CD8-positive, alpha-beta memory T cell (primary cell): ENCODE data around the gene SRD5A1. TPM values are rescaled to one million over a fixed set of nuclear protein-coding genes. Genes with fewer than 3 reads are reported as not detected.
A peak's percentile ranks its signal among the peaks of the same experiment; 100 is the strongest.

Experiments
- CTCF ChIA-PET: fragments of 350-600 bp; sonication (Branson Sonifier 250); formaldehyde crosslinking; loops from one replicate; lab custom pipeline; 2021; ENCODE audit warnings: antibody characterized with exemption; lab: Charles Lee
- POLR2A ChIA-PET: fragments of 350-600 bp; sonication (Branson Sonifier 250); formaldehyde crosslinking; loops from one replicate; lab custom pipeline; 2021; ENCODE audit warnings: antibody characterized with exemption; lab: Charles Lee
- DNase-seq, 5 donors: peaks; one replicate each; pipeline versions ENCODE4 v3.0.0 to v3.0.0-alpha.2; 2020 to 2022; ENCODE audit warnings: mixed read lengths in 1 of 5
- H3K27ac ChIP-seq: one replicate; pipeline ENCODE4 v1.7.0; 2013; ENCODE audit warnings: low read depth, mild to moderate bottlenecking, low read length, moderate library complexity
- H3K27me3 ChIP-seq: 2 replicates; pipeline ENCODE4 v1.7.0; 2013; ENCODE audit warnings: low read length, mild to moderate bottlenecking; ENCODE audit not compliant: insufficient read depth, poor library complexity, severe bottlenecking
- H3K36me3 ChIP-seq: 2 replicates; pipeline ENCODE4 v1.7.0; 2013; ENCODE audit warnings: mild to moderate bottlenecking, low read length, moderate library complexity; ENCODE audit not compliant: insufficient read depth
- H3K4me1 ChIP-seq: 2 replicates; pipeline ENCODE4 v1.7.0; 2013; ENCODE audit warnings: mild to moderate bottlenecking, low read length, moderate library complexity; ENCODE audit not compliant: insufficient read depth
- H3K4me3 ChIP-seq: 2 replicates; pipeline ENCODE4 v1.7.0; 2013; ENCODE audit warnings: mild to moderate bottlenecking, low read length
- H3K9me3 ChIP-seq: 2 replicates; pipeline ENCODE4 v1.7.0; 2013; ENCODE audit warnings: mild to moderate bottlenecking, low read length
- H3K27ac Mint-ChIP-seq, 8 donors: one replicate each; pipeline ENCODE4 v1.8.0; 2020 to 2021; ENCODE audit warnings: mixed read lengths in 8 of 8, mild to moderate bottlenecking in 6 of 8, inconsistent platforms in 3 of 8, moderate library complexity in 3 of 8
- H3K27me3 Mint-ChIP-seq, 2 donors: one replicate each; pipeline ENCODE4 v1.8.0; 2020 to 2021; ENCODE audit warnings: mixed read lengths in 2 of 2, mild to moderate bottlenecking in 1 of 2, moderate library complexity in 1 of 2
- H3K36me3 Mint-ChIP-seq, 3 donors: one replicate each; pipeline ENCODE4 v1.8.0; 2020 to 2021; ENCODE audit warnings: mixed read lengths in 3 of 3, inconsistent platforms in 1 of 3, mild to moderate bottlenecking in 1 of 3
- H3K4me1 Mint-ChIP-seq, 3 donors: one replicate each; pipeline ENCODE4 v1.8.0; 2020 to 2021; ENCODE audit warnings: mixed read lengths in 3 of 3, inconsistent platforms in 1 of 3, mild to moderate bottlenecking in 1 of 3
- H3K4me3 Mint-ChIP-seq, 7 donors: one replicate each; pipeline ENCODE4 v1.8.0; 2020 to 2021; ENCODE audit warnings: mixed read lengths in 7 of 7, mild to moderate bottlenecking in 6 of 7, moderate library complexity in 4 of 7, inconsistent platforms in 2 of 7
- H3K9me3 Mint-ChIP-seq, 5 donors: one replicate each; pipeline ENCODE4 v1.8.0; 2020 to 2022; ENCODE audit warnings: mixed read lengths in 5 of 5, mild to moderate bottlenecking in 3 of 5, moderate library complexity in 2 of 5, inconsistent platforms in 1 of 5
- polyA plus RNA-seq: library from polyadenylated mRNA; unstranded; fragments of 300-500 nt; fragmentation: Illumina TruSeq; gene quantifications from one replicate; pipeline ENCODE4 v1.2.3, GENCODE V29; 2021
- total RNA-seq, 2 experiments: library from RNA; stranded (reverse); gene quantifications; one replicate each; pipeline ENCODE4 v1.2.3, GENCODE V29; 2021

The SRD5A1 gene
- total and polyA plus RNA-seq, 3 experiments from 2014 or later, result 7.2 to 17.1 (median 16.2) TPM

- POLR2A ChIA-PET, result no interaction called here
- Mint-ChIP-seq H3K27ac (no peak overlapping the region), H3K4me1 (no peaks in the 10 kb centered on the region), H3K9me3 (no peaks in the 10 kb centered on the region), H3K27me3 (peaks cover 11 to 25% of the 10 kb centered on the region in 2 donors), H3K4me3 (no peak overlapping the region), H3K36me3 (no peaks in the 10 kb centered on the region)
- H3K4me3 ChIP-seq, result no peak overlapping the region
- no peaks in the 10 kb centered on the region for H3K9me3 ChIP-seq
- H3K36me3 ChIP-seq, result no peaks in the 10 kb centered on the region
- no peak overlapping the region for H3K27ac ChIP-seq
- H3K27me3 ChIP-seq, result peaks cover 6% of the 10 kb centered on the region
- H3K4me1 ChIP-seq, result no peaks in the 10 kb centered on the region
- CTCF ChIA-PET, result no interaction called here
- DNase-seq, result no peak
Observed at GRCh38 chr5:6704361-6704851, 71.2 kb downstream of the SRD5A1 start.

- Mint-ChIP-seq H3K9me3 (no peaks in the 10 kb centered on the region), H3K27ac (peak overlapping the region in 1 of 8 donors; percentile 58), H3K27me3 (peaks cover 11 to 19% of the 10 kb centered on the region in 2 donors), H3K4me1 (no peaks in the 10 kb centered on the region), H3K4me3 (peak overlapping the region in 1 of 7 donors; percentile 34), H3K36me3 (no peaks in the 10 kb centered on the region)
- Histone ChIP-seq H3K27ac (no peak overlapping the region), H3K36me3 (no peaks in the 10 kb centered on the region), H3K27me3 (peaks cover 4% of the 10 kb centered on the region), H3K4me3 (no peak overlapping the region), H3K4me1 (no peaks in the 10 kb centered on the region), H3K9me3 (no peaks in the 10 kb centered on the region)
- POLR2A ChIA-PET, result no interaction called here
- CTCF ChIA-PET, result no interaction called here
- no peak for DNase-seq
Observed at GRCh38 chr5:6705088-6705487, 71.8 kb downstream of the SRD5A1 start.

- POLR2A ChIA-PET, result no interaction called here
- Histone ChIP-seq H3K27me3 (no peaks in the 10 kb centered on the region), H3K4me1 (no peaks in the 10 kb centered on the region), H3K4me3 (no peak overlapping the region), H3K27ac (no peak overlapping the region), H3K9me3 (no peaks in the 10 kb centered on the region), H3K36me3 (no peaks in the 10 kb centered on the region)
- CTCF ChIA-PET, result no interaction called here
- Mint-ChIP-seq H3K27ac (no peak overlapping the region), H3K9me3 (no peaks in the 10 kb centered on the region), H3K36me3 (no peaks in the 10 kb centered on the region), H3K4me3 (no peak overlapping the region), H3K4me1 (no peaks in the 10 kb centered on the region), H3K27me3 (peaks cover 10% of the 10 kb centered on the region in 2 donors)
- no peak for DNase-seq
Observed at GRCh38 chr5:6705959-6706358, 72.7 kb downstream of the SRD5A1 start.

GRCh38 chr5:6707852-6708251, 74.6 kb downstream of the SRD5A1 start:
- CTCF ChIA-PET, result no interaction called here
- H3K4me1 Mint-ChIP-seq, result peaks cover 6 to 11% (median 11%) of the 10 kb centered on the region in 3 donors
- no peaks in the 10 kb centered on the region for H3K9me3 Mint-ChIP-seq
- H3K27ac Mint-ChIP-seq, result no peak overlapping the region
- Histone ChIP-seq H3K9me3 (no peaks in the 10 kb centered on the region), H3K4me3 (no peak overlapping the region), H3K27ac (no peak overlapping the region), H3K4me1 (peaks cover 3% of the 10 kb centered on the region), H3K36me3 (no peaks in the 10 kb centered on the region), H3K27me3 (no peaks in the 10 kb centered on the region)
- DNase-seq, result no peak
- peaks cover 0 to 3% (median 0%) of the 10 kb centered on the region in 3 donors for H3K36me3 Mint-ChIP-seq
- peaks cover 0 to 3% of the 10 kb centered on the region in 2 donors for H3K27me3 Mint-ChIP-seq
- POLR2A ChIA-PET, result no interaction called here
- H3K4me3 Mint-ChIP-seq, result peak overlapping the region in 1 of 7 donors; percentile 17

DNA sequence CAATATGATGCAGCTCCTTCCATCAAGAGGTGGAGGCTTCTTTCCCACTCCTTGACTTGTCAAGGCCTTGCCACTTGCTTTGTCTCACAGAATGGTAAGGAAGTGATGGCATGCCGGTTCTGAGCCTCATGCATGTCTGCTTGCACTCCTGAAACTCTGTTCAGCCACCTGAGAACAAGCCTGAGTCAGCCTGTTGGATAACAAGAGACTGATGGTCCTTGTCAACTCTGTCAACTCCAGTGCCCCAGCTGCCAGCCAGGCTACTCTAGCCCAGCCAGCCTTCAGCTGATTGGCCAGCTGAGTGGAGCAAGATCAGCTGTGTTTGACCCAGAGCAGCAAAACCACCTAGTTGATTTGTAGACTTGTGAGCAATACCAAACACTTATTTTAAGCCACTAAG, 75.6 kb downstream of the SRD5A1 start:
- ChIA-PET CTCF (no interaction called here), POLR2A (no interaction called here)
- peaks cover 0 to 3% of the 10 kb centered on the region in 2 donors for H3K27me3 Mint-ChIP-seq
- no peaks in the 10 kb centered on the region for H3K9me3 ChIP-seq
- H3K36me3 Mint-ChIP-seq, result peaks cover 0 to 5% (median 0%) of the 10 kb centered on the region in 3 donors
- peaks cover 3% of the 10 kb centered on the region for H3K4me1 ChIP-seq
- no peak overlapping the region for H3K27ac ChIP-seq
- no peak for DNase-seq
- no peak overlapping the region for H3K27ac Mint-ChIP-seq
- no peaks in the 10 kb centered on the region for H3K36me3 ChIP-seq
- no peaks in the 10 kb centered on the region for H3K9me3 Mint-ChIP-seq
- no peaks in the 10 kb centered on the region for H3K27me3 ChIP-seq
- no peak overlapping the region for H3K4me3 ChIP-seq
- peak overlapping the region in 1 of 7 donors; percentile 27 for H3K4me3 Mint-ChIP-seq
- peaks cover 6 to 11% (median 11%) of the 10 kb centered on the region in 3 donors for H3K4me1 Mint-ChIP-seq

DNA sequence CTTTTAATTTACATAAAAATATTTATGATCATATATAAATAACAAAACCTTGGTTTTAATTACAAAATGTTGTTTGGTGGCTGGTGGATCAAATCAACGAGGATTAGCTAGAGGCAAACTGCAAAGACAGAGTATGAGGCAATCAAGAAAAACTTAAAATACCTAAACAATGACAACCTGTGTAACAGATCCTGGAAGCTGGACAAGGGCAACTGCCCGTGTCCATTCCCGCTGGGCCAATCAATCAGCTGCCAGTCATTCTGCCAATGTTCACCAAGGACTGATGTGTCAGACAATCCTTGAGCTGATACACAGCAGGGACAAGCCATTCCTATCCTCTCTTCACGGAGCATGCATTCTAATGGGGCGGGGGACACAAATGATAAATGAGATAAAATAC, 76.8 kb downstream of the SRD5A1 start:
- H3K4me3 Mint-ChIP-seq, result peak overlapping the region in 2 of 7 donors; percentile 42 to 98

GRCh38 chr5:6710551-6711318, 77.5 kb downstream of the SRD5A1 start:
- CTCF ChIA-PET, result no interaction called here

More for the DNA sequence above, 76.8 kb downstream of the SRD5A1 start:
- Mint-ChIP-seq H3K36me3 (peaks cover 0 to 8% (median 0%) of the 10 kb centered on the region in 3 donors), H3K27me3 (no peaks in the 10 kb centered on the region), H3K27ac (peak overlapping the region in 2 of 8 donors; percentile 57 to 94), H3K4me1 (peaks cover 10 to 15% (median 15%) of the 10 kb centered on the region in 3 donors), H3K9me3 (no peaks in the 10 kb centered on the region)
- no peaks in the 10 kb centered on the region for H3K27me3 ChIP-seq
- H3K9me3 ChIP-seq, result no peaks in the 10 kb centered on the region
- no peak overlapping the region for H3K4me3 ChIP-seq
- no peak overlapping the region for H3K27ac ChIP-seq
- peaks cover 4% of the 10 kb centered on the region for H3K4me1 ChIP-seq
- ChIA-PET POLR2A (no interaction called here), CTCF (no interaction called here)
- DNase-seq, result no peak
- H3K36me3 ChIP-seq, result no peaks in the 10 kb centered on the region

More at GRCh38 chr5:6710551-6711318, 77.5 kb downstream of the SRD5A1 start:
- DNase-seq, result no peak
- Mint-ChIP-seq H3K4me3 (peak overlapping the region in 6 of 7 donors; percentile 54 to 98 (median 84)), H3K27me3 (no peaks in the 10 kb centered on the region), H3K36me3 (peaks cover 0 to 12% (median 0%) of the 10 kb centered on the region in 3 donors), H3K27ac (peak overlapping the region in 4 of 8 donors; percentile 37 to 94 (median 60)), H3K9me3 (no peaks in the 10 kb centered on the region), H3K4me1 (peaks cover 16 to 22% (median 22%) of the 10 kb centered on the region in 3 donors)
- POLR2A ChIA-PET, result interaction anchor here (2.8 kb wide), 1 partner anchor 78 kb away, joined by 20 read pairs; the partner anchor contains the start of genes NSUN2 and SRD5A1
- Histone ChIP-seq H3K27ac (no peak overlapping the region), H3K36me3 (no peaks in the 10 kb centered on the region), H3K4me1 (peaks cover 11% of the 10 kb centered on the region), H3K4me3 (no peak overlapping the region), H3K9me3 (no peaks in the 10 kb centered on the region), H3K27me3 (no peaks in the 10 kb centered on the region)
